B cell (primary cell): Measurements from ENCODE around the gene TPK1. TPM values are rescaled to one million over a fixed set of nuclear protein-coding genes. Genes with fewer than 3 reads are reported as not detected.

Experiments used
- ATAC-seq: fragments of 200-7000 bp; cut with Tn5 transposase; one replicate; pipeline ENCODE4 v1.10.0; 2021; ENCODE audit warnings: low read depth, mild to moderate bottlenecking, moderate number of reproducible peaks, moderate library complexity
- CTCF ChIA-PET: fragments of 350-600 bp; sonication (Branson Sonifier 250); formaldehyde crosslinking; loops from one replicate; lab custom pipeline; 2021; ENCODE audit warnings: antibody characterized with exemption, inconsistent platforms; lab: Charles Lee
- POLR2A ChIA-PET: fragments of 350-600 bp; sonication (Branson Sonifier 250); formaldehyde crosslinking; loops from one replicate; lab custom pipeline; 2021; ENCODE audit warnings: antibody characterized with exemption; lab: Charles Lee
- DNase-seq: peaks from one replicate; pipeline ENCODE4 v3.0.0; 2013
- H2AFZ ChIP-seq: 2 replicates; pipeline ENCODE4 v1.6.1; 2012; ENCODE audit warnings: mild to moderate bottlenecking, low read depth, low read length; ENCODE audit not compliant: insufficient read depth, poor library complexity, severe bottlenecking
- H3K27ac ChIP-seq, 2 donors: 1 replicate in 1 of 2; 2 replicates in 1 of 2; pipeline ENCODE4 v1.5.1; 2012 to 2013; ENCODE audit warnings: low read length in 2 of 2, mild to moderate bottlenecking in 2 of 2, moderate library complexity in 1 of 2
- H3K27me3 ChIP-seq, 4 experiments: fragments of 200-600 bp in 1 of 4; sonication (generic) in 1 of 4; replicated peaks in 1 of 4; 1 replicate in 2 of 4; 2 replicates in 2 of 4; pipeline versions ENCODE4 v1.6.1 to v1.7.0; 2013 to 2016; ENCODE audit warnings: low read length in 3 of 4, mild to moderate bottlenecking in 2 of 4, mixed read lengths in 1 of 4, moderate library complexity in 1 of 4; ENCODE audit not compliant: insufficient read depth in 4 of 4, control insufficient read depth in 3 of 4; ENCODE audit errors: control extremely low read depth in 1 of 4
- H3K36me3 ChIP-seq, 2 experiments: replicated peaks in 1 of 2; 1 replicate in 1 of 2; 2 replicates in 1 of 2; pipeline versions ENCODE4 v1.6.1 to v1.7.1; 2013; ENCODE audit warnings: low read length in 1 of 2; ENCODE audit not compliant: insufficient read depth in 2 of 2, control insufficient read depth in 1 of 2; ENCODE audit errors: control extremely low read depth in 1 of 2, extremely low read depth in 1 of 2
- H3K4me1 ChIP-seq, 2 donors: fragments of 200-600 bp in 1 of 2; sonication (generic) in 1 of 2; 1 replicate in 1 of 2; 2 replicates in 1 of 2; pipeline versions ENCODE4 v1.5.1 to v1.6.1; 2013 to 2017; ENCODE audit warnings: low read length in 2 of 2; ENCODE audit not compliant: control insufficient read depth in 2 of 2, insufficient read depth in 2 of 2
- H3K4me2 ChIP-seq: replicated peaks from 2 replicates; pipeline ENCODE3; 2012; ENCODE audit warnings: mild to moderate bottlenecking, low read depth, low read length; ENCODE audit not compliant: poor library complexity, severe bottlenecking
- H3K4me3 ChIP-seq, 5 experiments: fragments of 200-600 bp in 1 of 5; sonication (generic) in 1 of 5; 1 replicate in 3 of 5; 2 replicates in 2 of 5; pipeline versions ENCODE4 v1.5.1 to v1.7.0; 2011 to 2016; ENCODE audit warnings: low read length in 4 of 5, mild to moderate bottlenecking in 4 of 5, low read depth in 2 of 5, control low read depth in 1 of 5, moderate library complexity in 1 of 5; ENCODE audit not compliant: insufficient read depth in 1 of 5; ENCODE audit errors: control extremely low read depth in 1 of 5, extremely low read depth in 1 of 5
- H3K79me2 ChIP-seq: fragments of 200-600 bp; sonication (generic); one replicate; pipeline ENCODE4 v1.6.0; 2016; ENCODE audit warnings: low read length; ENCODE audit not compliant: control insufficient read depth, insufficient read depth
- H3K9ac ChIP-seq: fragments of 200-600 bp; sonication (generic); 2 replicates; pipeline ENCODE4 v1.6.1; 2017; ENCODE audit warnings: mild to moderate bottlenecking, low read length, moderate library complexity
- H3K9me3 ChIP-seq, 3 donors: one replicate each; pipeline versions ENCODE4 v1.6.1 to v1.7.1; 2013; ENCODE audit warnings: low read length in 2 of 3; ENCODE audit not compliant: control insufficient read depth in 2 of 3, insufficient read depth in 1 of 3; ENCODE audit errors: control extremely low read depth in 1 of 3
- H4K20me1 ChIP-seq: 2 replicates; pipeline ENCODE4 v1.6.0; 2012; ENCODE audit warnings: mild to moderate bottlenecking, low read length; ENCODE audit not compliant: insufficient read depth, control insufficient read depth, poor library complexity, severe bottlenecking
- H3K27ac Mint-ChIP-seq: one replicate; pipeline ENCODE4 v1.8.0; 2021; ENCODE audit warnings: mixed read lengths
- H3K27me3 Mint-ChIP-seq: one replicate; pipeline ENCODE4 v1.8.0; 2021; ENCODE audit warnings: mixed read lengths
- H3K4me1 Mint-ChIP-seq: one replicate; pipeline ENCODE4 v1.8.0; 2021; ENCODE audit warnings: mixed read lengths
- H3K4me3 Mint-ChIP-seq: one replicate; pipeline ENCODE4 v1.8.0; 2021; ENCODE audit warnings: mixed read lengths
- H3K9me3 Mint-ChIP-seq: one replicate; pipeline ENCODE4 v1.8.0; 2022; ENCODE audit warnings: mixed read lengths; ENCODE audit not compliant: insufficient read depth
- EZH2 ChIP-seq: IDR thresholded peaks from 2 replicates; pipeline ENCODE4 v1.6.1; 2012; ENCODE audit warnings: borderline replicate concordance, low read depth, mild to moderate bottlenecking, moderate library complexity, low read length; ENCODE audit not compliant: insufficient read depth, poor library complexity, severe bottlenecking
- WGBS: methylation state at CpG from one replicate; pipeline ENCODE4 v1.1.5; 2013; ENCODE audit warnings: missing lambda C conversion rate; ENCODE audit not compliant: insufficient coverage; 5-methylcytosine and 5-hydroxymethylcytosine counted together
- intact Hi-C: fragments of 100-400 bp; cut with micrococcal nuclease; formaldehyde crosslinking; loops from one replicate; pipeline ENCODE4 v1.10.0; 2022
- polyA plus RNA-seq: library from polyadenylated mRNA; depleted of rRNA; stranded (reverse); fragments of >200 nt; gene quantifications from 2 replicates; pipeline ENCODE4 v1.2.3, GENCODE V29; 2012
- total RNA-seq, 2 donors: library from RNA; stranded (reverse); fragments of 120-200 nt in 1 of 2; gene quantifications; 1 replicate in 1 of 2; 2 replicates in 1 of 2; pipeline versions ENCODE4 v1.2.3 to v1.2.4, GENCODE V29; 2013 to 2022
- TF ChIP-seq, protein P1 (sequence below): fragments of 200-600 bp; IDR thresholded peaks from one replicate; pipeline ENCODE4 v1.8.0; 2022; ENCODE audit warnings: antibody characterized with exemption, mild to moderate bottlenecking

Gene TPK1
- total and polyA plus RNA-seq, 2 donors (not counting 1 experiment from before 2014, with no cell fraction given), result 13.7 to 26.4 TPM

DNA sequence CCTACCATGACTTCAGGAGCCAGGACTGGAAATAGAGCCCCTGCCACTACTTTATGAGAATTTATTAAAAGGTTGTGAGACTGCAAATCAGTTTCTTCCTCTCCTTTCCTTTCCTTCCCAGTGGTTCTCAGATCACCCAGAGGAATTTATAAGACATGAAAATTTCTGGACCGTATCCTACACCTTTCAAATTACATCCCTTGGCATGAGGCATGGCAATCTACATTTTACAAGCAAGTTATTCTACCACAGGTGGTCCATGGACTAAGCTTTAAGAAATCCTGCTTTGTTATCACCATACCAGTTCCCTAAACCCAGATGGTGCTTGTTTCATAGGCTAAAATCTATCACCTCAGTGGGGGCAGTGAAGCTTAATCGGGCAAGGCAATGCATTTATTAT is 66.5 kb downstream of the TPK1 start:
- TF ChIP-seq EZH2, result no peak
- TF ChIP-seq, protein P1, sequence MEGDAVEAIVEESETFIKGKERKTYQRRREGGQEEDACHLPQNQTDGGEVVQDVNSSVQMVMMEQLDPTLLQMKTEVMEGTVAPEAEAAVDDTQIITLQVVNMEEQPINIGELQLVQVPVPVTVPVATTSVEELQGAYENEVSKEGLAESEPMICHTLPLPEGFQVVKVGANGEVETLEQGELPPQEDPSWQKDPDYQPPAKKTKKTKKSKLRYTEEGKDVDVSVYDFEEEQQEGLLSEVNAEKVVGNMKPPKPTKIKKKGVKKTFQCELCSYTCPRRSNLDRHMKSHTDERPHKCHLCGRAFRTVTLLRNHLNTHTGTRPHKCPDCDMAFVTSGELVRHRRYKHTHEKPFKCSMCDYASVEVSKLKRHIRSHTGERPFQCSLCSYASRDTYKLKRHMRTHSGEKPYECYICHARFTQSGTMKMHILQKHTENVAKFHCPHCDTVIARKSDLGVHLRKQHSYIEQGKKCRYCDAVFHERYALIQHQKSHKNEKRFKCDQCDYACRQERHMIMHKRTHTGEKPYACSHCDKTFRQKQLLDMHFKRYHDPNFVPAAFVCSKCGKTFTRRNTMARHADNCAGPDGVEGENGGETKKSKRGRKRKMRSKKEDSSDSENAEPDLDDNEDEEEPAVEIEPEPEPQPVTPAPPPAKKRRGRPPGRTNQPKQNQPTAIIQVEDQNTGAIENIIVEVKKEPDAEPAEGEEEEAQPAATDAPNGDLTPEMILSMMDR, result no peak
- intact Hi-C loops, result no loop called here
- H3K4me3 Mint-ChIP-seq, result no peak overlapping the region
- no peaks in the 10 kb centered on the region for H3K27me3 ChIP-seq
- CTCF ChIA-PET, result interaction anchor here (1.1 kb wide), 1 partner anchor 31 kb away, joined by 3 read pairs; no protein-coding TSS in a partner anchor
- peaks cover 7 to 8% of the 10 kb centered on the region in 2 donors for H3K4me1 ChIP-seq
- no peaks in the 10 kb centered on the region for H3K9me3 Mint-ChIP-seq
- 100% methylated on average over 1 of the region's 2 CpGs for WGBS
- H3K36me3 ChIP-seq, result peaks cover 0 to 5% of the 10 kb centered on the region in 2 experiments
- no peaks in the 10 kb centered on the region for H3K79me2 ChIP-seq
- H3K4me2 ChIP-seq, result no peak overlapping the region
- peaks cover 13% of the 10 kb centered on the region for H3K4me1 Mint-ChIP-seq
- no peaks in the 10 kb centered on the region for H4K20me1 ChIP-seq
- ATAC-seq (no peak), DNase-seq (no peak)
- no peaks in the 10 kb centered on the region for H3K9me3 ChIP-seq
- no peak overlapping the region for H2AFZ ChIP-seq
- POLR2A ChIA-PET, result no interaction called here
- no peak overlapping the region for H3K27ac ChIP-seq
- no peak overlapping the region for H3K27ac Mint-ChIP-seq
- H3K9ac ChIP-seq, result no peak overlapping the region
- no peaks in the 10 kb centered on the region for H3K27me3 Mint-ChIP-seq
- no peak overlapping the region for H3K4me3 ChIP-seq

DNA sequence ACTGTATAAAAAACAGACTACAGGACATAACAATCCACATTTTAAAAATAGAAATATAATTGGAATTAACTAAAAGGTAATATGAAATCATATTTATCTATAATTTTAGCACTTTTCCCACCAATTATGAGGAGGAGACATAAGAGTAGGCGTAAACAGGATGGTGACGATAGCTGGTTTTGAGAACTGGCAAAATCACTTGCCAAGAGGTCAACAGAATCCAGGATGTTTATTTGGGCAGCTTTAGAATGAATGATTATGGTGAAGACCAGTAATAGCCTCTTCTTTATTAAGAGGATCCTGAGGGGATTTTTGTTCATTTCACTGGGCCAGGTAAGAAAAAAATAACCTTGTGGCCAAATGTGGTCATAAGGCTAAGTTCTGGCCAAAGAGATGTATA is 67.2 kb downstream of the TPK1 start:
- Histone ChIP-seq H3K79me2 (no peaks in the 10 kb centered on the region), H3K36me3 (peaks cover 0 to 5% of the 10 kb centered on the region in 2 experiments), H2AFZ (no peak overlapping the region), H3K4me1 (peaks cover 7 to 8% of the 10 kb centered on the region in 2 donors), H3K4me3 (no peak overlapping the region), H4K20me1 (no peaks in the 10 kb centered on the region), H3K4me2 (no peak overlapping the region), H3K9ac (no peak overlapping the region), H3K9me3 (no peaks in the 10 kb centered on the region), H3K27me3 (no peaks in the 10 kb centered on the region), H3K27ac (no peak overlapping the region)
- Mint-ChIP-seq H3K27ac (no peak overlapping the region), H3K4me1 (peaks cover 13% of the 10 kb centered on the region), H3K4me3 (no peak overlapping the region), H3K27me3 (no peaks in the 10 kb centered on the region), H3K9me3 (no peaks in the 10 kb centered on the region)
- no CpG with 5 or more reads among the region's 2 CpGs for whole genome bisulfite sequencing
- intact Hi-C loops, result no loop called here
- ATAC-seq (no peak), DNase-seq (no peak)
- ChIA-PET POLR2A (no interaction called here), CTCF (interaction anchor here (1.1 kb wide), 1 partner anchor 30 kb away, joined by 3 read pairs; no protein-coding TSS in a partner anchor)
- TF ChIP-seq, protein P1, result no peak
- no peak for TF ChIP-seq EZH2
